ENCODE data around the gene ZNF738. TPM values are rescaled to one million over a fixed set of nuclear protein-coding genes. Genes with fewer than 3 reads are reported as not detected.
A peak's percentile ranks its signal among the peaks of the same experiment; 100 is the strongest.

ZNF738 gene
- total RNA-seq, 2 experiments from 2014 or later: 13.9 to 16.4 TPM

DNA sequence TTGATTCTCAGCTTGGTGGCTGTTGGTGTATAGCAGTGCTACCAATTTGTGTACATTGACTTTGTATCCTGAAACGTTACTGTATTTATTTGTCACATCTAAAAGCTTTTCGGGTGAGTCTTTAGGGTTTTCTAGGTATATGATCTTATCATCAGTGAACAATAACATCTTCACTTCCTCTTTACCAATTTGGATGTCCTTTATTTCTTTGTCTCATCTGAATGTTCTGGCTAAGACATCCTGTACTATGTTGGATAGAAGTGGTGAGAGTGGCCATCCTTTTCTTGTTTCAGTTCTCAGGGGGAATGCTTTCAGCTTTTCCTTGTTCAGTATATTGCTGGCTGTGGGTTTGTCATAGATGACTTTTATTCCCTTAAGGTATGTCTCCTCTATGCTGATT, 6.0 kb upstream of the ZNF738 start:
- ATAC-seq (ENCODE audit: low read depth): no peak
- Mint-ChIP-seq H3K4me3 (no peak overlapping the region), H3K27me3 (peaks cover 2% of the 10 kb centered on the region), H3K27ac (peak overlapping the region; percentile 50), H3K9me3 (peaks cover 31% of the 10 kb centered on the region), H3K36me3 (peaks cover 4% of the 10 kb centered on the region), H3K4me1 (peaks cover 8% of the 10 kb centered on the region)
- DNase-seq: no peak
- POLR2A ChIA-PET: interaction anchor here (0.8 kb wide), 1 partner anchor 24 kb away, joined by 3 read pairs; the partner anchor contains the start of gene ZNF708

DNA sequence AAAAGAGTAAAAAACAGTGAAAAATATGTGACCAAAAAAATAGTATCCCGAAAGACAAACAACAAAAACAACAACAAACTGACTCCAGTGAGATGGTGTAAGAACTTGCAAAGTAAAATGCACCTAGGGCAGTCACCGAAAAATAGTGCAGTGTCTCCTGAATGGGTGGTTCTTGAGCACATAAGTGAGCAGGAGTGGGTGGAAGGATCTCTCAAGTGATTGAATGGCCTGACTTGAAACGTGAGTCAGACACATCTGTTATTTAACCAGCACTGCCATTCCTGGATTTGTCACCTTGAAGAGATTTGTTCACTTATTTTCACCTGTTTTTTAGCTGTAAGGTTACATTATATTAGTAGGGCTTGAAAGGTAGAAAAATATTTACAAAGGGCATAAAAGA, 3.5 kb downstream of the ZNF738 start:
- POLR2A ChIA-PET: no interaction called here
- Mint-ChIP-seq H3K4me1 (peaks cover 7% of the 10 kb centered on the region), H3K36me3 (peaks cover 70% of the 10 kb centered on the region), H3K27ac (no peak overlapping the region), H3K4me3 (no peak overlapping the region), H3K9me3 (peaks cover 12% of the 10 kb centered on the region), H3K27me3 (no peaks in the 10 kb centered on the region)
- DNase-seq: no peak
- no peak for ATAC-seq (ENCODE audit: low read depth)

DNA sequence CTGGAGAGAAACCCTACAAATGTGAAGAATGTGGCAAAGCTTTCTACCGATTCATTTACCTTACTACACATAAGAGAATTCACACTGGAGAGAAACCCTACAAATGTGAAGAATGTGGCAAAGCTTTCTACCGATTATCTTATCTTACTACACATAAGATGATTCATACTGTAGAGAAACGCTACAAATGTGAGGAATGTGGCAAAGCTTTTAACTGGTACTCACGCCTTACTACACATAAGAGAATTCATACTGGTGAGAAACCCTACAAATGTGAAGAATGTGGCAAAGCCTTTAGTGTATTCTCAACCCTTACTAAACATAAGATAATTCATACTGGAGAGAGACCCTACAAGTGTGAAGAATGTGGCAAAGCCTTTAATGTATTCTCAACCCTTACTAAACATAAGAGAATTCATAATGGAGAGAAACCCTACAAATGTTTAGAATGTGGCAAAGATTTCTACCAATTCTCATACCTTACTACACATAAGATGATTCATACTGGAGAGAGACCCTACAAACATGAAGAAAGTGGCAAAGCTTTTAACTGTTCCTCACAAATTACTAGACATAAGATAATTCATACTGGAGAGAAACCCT, 25.3 kb downstream of the ZNF738 start:
- H3K4me1 Mint-ChIP-seq: no peaks in the 10 kb centered on the region
- H3K36me3 Mint-ChIP-seq: peaks cover 56% of the 10 kb centered on the region
- no peak for DNase-seq
- POLR2A ChIA-PET: no interaction called here
- H3K9me3 Mint-ChIP-seq: peaks cover 52% of the 10 kb centered on the region
- H3K27ac Mint-ChIP-seq: no peak overlapping the region
- no peaks in the 10 kb centered on the region for H3K27me3 Mint-ChIP-seq
- no peak for ATAC-seq (ENCODE audit: low read depth)
- no peak overlapping the region for H3K4me3 Mint-ChIP-seq

DNA sequence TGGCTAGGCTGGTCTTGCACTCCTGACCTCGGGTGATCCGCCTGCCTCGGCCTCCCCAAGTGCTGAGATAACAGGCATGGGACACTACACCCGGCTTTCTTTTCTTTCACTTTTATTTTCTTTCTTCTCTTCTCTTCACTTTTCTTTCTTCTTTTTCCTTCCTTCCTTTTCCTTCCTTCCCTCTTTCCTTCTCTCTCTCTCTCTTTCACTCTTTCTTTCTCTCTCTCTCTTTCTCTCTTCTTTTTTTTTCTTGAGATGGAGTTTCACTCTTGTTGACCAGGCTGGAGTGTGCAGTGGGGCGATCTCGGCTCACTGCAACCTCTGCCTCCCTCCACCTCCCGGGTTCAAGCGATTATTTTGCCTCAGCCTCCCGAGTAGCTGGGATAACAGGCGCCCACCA, 37.3 kb downstream of the ZNF738 start:
- POLR2A ChIA-PET: interaction anchor here (1.0 to 2.5 kb wide), 7 partner anchors 23 to 456 kb away, joined by 3 to 30 read pairs (median 10); partner anchors contain the start of genes ZNF429, ZNF708, ZNF714 and ZNF738
- ATAC-seq (ENCODE audit: low read depth) (no peak), DNase-seq (no peak)
- Mint-ChIP-seq H3K9me3 (peaks cover 18% of the 10 kb centered on the region), H3K27ac (no peak overlapping the region), H3K4me1 (peaks cover 3% of the 10 kb centered on the region), H3K27me3 (no peaks in the 10 kb centered on the region), H3K4me3 (no peak overlapping the region), H3K36me3 (peaks cover 38% of the 10 kb centered on the region)

DNA sequence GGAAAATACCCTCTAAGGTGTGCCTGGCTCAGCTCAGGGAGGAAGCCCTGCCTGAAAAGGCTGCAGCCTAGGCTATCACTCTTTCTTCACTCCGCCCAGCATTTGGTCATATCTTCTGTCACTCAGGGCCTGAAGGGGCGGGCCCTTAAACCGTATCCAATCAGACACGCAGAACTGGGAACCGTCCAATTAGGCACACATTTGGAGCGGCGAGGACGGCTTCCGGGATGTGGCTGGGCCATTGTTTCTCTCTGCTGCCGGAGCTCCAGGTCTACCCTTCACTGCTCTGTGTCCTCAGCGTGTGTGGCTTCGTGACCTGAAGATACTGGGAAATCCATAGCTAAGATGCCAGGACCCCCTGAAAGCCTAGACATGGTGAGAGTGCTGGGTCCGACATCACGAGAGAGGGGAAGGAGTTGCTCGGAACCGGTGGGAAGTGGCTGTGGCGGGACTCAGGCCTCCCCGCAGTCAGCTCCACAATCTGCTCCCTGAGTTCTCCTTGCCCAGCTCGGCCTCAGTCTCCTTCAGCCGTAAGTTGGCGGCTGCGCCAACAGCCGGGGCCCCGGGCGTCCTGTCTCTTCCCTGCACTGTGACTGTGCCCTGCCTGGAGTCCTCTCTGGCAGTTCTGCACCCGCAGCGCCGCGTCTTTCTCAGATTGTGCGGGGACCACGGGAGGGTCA, 38.2 kb downstream of the ZNF738 start, which contains the start of gene ZNF493:
ZNF493 (plus strand) TSS at position 241 of the 680 bp plus-strand sequence; CDS start at position 346, 105 bp downstream.
- POLR2A ChIA-PET: interaction anchor here (0.6 to 2.5 kb wide), 21 partner anchors 15 to 736 kb away, joined by 3 to 30 read pairs (median 5); partner anchors contain the start of genes ZNF100, ZNF257, ZNF429 and ZNF43
- ATAC-seq (ENCODE audit: low read depth) (peak; percentile 99), DNase-seq (peak; percentile 84)
- Mint-ChIP-seq H3K27ac (peak within 1 kb of the TSS; percentile 97), H3K4me1 (peaks cover 3% of the 10 kb centered on the region), H3K9me3 (peaks cover 18% of the 10 kb centered on the region), H3K36me3 (peaks cover 45% of the 10 kb centered on the region), H3K4me3 (peak within 1 kb of the TSS; percentile 99), H3K27me3 (no peaks in the 10 kb centered on the region)

DNA sequence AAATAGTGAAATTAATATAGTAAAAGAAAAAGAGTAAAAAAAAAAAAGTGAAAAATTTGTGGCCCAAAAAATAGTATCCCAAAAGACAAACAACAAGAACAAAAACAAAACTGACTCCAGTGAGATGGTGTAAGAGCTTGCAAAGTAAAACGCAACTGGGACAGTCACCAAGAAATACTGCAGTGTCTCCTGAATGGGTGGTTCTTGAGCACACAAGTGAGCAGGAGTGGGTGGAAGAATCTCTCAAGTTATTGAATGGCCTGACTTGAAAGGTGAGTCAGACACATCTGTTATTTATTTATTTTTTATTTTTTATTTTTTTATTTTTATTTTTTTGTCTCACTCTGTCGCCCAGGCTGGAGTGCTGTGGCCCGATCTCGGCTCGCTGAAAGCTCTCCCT, 40.1 kb downstream of the ZNF738 start:
- H3K36me3 Mint-ChIP-seq: peaks cover 60% of the 10 kb centered on the region
- peaks cover 22% of the 10 kb centered on the region for H3K9me3 Mint-ChIP-seq
- POLR2A ChIA-PET: interaction anchor here (2.5 kb wide), 1 partner anchor 107 kb away, joined by 10 read pairs; the partner anchor contains the start of gene ZNF429
- no peak overlapping the region for H3K27ac Mint-ChIP-seq
- peaks cover 3% of the 10 kb centered on the region for H3K4me1 Mint-ChIP-seq
- H3K27me3 Mint-ChIP-seq: no peaks in the 10 kb centered on the region
- no peak overlapping the region for H3K4me3 Mint-ChIP-seq
- ATAC-seq (ENCODE audit: low read depth): no peak
- DNase-seq: no peak

DNA sequence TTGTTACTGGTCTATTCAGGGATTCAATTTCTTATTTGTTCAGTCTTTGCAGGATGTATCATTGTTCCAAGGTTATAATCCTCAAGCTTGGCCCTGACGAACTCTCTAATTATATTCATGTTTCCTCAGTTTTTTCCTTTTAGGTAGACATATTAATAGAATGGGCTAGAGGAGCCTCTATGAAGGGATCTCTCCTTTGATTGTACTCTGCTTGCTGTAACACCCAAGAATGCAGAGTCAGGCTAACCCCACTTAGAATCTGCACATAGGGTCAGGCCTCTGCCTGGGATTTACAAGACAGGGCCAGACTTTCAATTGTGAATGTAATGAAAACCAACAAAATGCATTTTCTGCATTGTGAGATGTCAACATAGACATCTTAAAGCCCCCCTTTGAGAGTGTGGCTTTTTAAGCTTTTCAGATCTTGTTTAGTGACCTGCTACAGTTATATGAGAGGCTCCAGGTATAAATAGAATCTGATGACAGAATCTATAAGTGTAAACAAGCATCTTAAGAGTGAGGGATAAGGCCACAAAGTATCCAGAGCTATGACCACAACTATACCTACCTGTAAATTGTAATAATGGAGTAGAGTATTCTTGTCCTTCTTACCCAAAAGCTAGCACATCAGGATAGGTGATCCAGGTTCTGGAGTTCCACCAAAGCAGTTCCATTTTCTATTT, 43.6 kb downstream of the ZNF738 start:
- no peak overlapping the region for H3K4me3 Mint-ChIP-seq
- H3K27ac Mint-ChIP-seq: no peak overlapping the region
- no peaks in the 10 kb centered on the region for H3K27me3 Mint-ChIP-seq
- peaks cover 82% of the 10 kb centered on the region for H3K36me3 Mint-ChIP-seq
- peaks cover 3% of the 10 kb centered on the region for H3K4me1 Mint-ChIP-seq
- DNase-seq (no peak), ATAC-seq (ENCODE audit: low read depth) (no peak)
- H3K9me3 Mint-ChIP-seq: peaks cover 25% of the 10 kb centered on the region
- POLR2A ChIA-PET: no interaction called here

DNA sequence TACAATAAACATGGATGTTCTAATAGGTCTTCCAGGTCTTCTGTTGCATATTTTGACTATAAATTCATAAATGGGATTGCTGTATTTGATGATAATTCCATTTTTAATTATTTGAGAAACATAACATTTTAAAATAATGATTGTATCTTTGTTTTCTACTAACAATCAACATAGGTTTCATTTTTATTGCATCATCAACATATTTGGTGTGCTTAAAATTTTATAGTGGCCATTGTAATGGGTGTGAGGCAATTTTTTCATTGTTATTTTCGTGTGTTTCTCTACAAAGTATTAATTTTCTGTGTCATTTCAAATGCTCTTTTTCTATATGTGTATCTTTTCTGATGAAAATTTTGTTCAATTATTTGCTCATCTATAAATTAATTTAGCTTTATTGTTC, 51.4 kb downstream of the ZNF738 start:
- H3K27ac Mint-ChIP-seq: no peak overlapping the region
- no peak overlapping the region for H3K4me3 Mint-ChIP-seq
- ATAC-seq (ENCODE audit: low read depth): no peak
- POLR2A ChIA-PET: no interaction called here
- no peak for DNase-seq
- no peaks in the 10 kb centered on the region for H3K4me1 Mint-ChIP-seq
- H3K27me3 Mint-ChIP-seq: no peaks in the 10 kb centered on the region
- H3K36me3 Mint-ChIP-seq: peaks cover 82% of the 10 kb centered on the region
- H3K9me3 Mint-ChIP-seq: peaks cover 23% of the 10 kb centered on the region

DNA sequence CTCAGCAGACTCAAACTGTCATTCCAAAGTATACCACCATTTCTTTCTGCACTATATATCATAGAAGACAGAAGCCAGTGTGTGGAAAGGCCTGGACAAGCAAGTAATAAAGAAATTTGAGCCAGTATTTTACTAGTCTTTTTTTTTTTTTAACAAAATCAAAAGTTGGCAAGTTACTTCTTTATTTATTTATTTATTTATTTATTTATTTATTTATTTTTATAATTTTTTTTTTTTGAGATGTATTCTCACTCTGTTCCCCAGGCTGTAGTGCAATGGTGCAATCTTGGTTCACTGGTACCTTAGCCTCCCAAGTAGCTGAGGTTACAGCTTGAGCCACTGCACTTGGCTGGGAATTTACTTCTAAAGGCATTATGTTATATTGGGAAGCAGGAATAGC, 63.4 kb downstream of the ZNF738 start:
- DNase-seq: no peak
- H3K4me1 Mint-ChIP-seq: no peaks in the 10 kb centered on the region
- H3K9me3 Mint-ChIP-seq: peaks cover 49% of the 10 kb centered on the region
- H3K36me3 Mint-ChIP-seq: peaks cover 62% of the 10 kb centered on the region
- POLR2A ChIA-PET: no interaction called here
- no peaks in the 10 kb centered on the region for H3K27me3 Mint-ChIP-seq
- H3K4me3 Mint-ChIP-seq: no peak overlapping the region
- no peak overlapping the region for H3K27ac Mint-ChIP-seq
- no peak for ATAC-seq (ENCODE audit: low read depth)

DNA sequence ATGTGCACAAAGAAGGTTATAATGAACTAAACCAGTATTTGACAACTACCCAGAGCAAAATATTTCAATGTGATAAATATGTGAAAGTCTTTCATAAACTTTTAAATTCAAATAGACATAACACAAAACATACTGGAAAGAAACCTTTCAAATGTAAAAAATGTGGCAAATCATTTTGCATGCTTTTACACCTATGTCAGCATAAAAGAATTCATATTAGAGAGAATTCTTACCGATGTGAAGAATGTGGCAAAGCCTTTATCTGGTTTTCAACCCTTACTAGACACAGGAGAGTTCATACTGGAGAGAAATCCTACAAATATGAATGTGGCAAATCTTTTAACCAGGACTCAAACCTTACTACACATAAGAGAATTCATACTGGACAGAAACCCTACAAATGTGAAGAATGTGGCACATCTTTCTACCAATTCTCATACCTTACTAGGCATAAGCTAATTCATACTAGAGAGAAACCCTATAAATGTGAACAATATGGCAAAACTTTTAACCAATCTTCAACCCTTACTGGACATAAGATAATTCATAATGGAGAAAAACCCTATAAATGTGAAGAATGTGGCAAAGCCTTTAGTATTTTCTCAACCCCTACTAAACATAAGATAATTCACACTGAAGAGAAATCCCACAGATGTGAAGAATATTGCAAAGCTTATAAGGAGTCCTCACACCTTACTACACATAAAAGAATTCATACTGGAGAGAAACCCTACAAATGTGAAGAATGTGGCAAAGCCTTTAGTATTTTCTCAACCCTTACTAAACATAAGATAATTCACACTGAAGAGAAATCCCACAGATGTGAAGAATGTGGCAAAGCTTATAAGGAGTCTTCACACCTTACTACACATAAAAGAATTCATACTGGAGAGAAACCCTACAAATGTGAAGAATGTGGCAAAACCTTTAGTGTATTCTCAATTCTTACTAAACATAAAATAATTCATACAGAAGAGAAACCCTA, 64.5 kb downstream of the ZNF738 start:
- H3K36me3 Mint-ChIP-seq: peaks cover 51% of the 10 kb centered on the region
- no peaks in the 10 kb centered on the region for H3K4me1 Mint-ChIP-seq
- H3K27ac Mint-ChIP-seq: no peak overlapping the region
- ATAC-seq (ENCODE audit: low read depth) (no peak), DNase-seq (no peak)
- no peaks in the 10 kb centered on the region for H3K27me3 Mint-ChIP-seq
- H3K9me3 Mint-ChIP-seq: peaks cover 43% of the 10 kb centered on the region
- H3K4me3 Mint-ChIP-seq: no peak overlapping the region
- POLR2A ChIA-PET: no interaction called here
